Measurements from ENCODE around the gene SLIT3. TPM values are rescaled to one million over a fixed set of nuclear protein-coding genes. Genes with fewer than 3 reads are reported as not detected.

Gene SLIT3
- total RNA-seq, 3 donors from 2014 or later (not counting 1 experiment from before 2014, with no cell fraction given): 0.34 to 0.80 TPM; not detected in 1

GRCh38 chr5:168972731-168973130, 328.2 kb downstream of the SLIT3 start:
- no peak for TF ChIP-seq CTCF (IDR thresholded peaks at IDR 0.05)

GRCh38 chr5:168971100-168971499, 329.8 kb downstream of the SLIT3 start:
- H3K4me1 ChIP-seq (ENCODE audit: control insufficient read depth, insufficient read depth, low read length): no peaks in the 10 kb centered on the region
- H3K9me3 ChIP-seq (ENCODE audit: control insufficient read depth, insufficient read depth, low read length): no peaks in the 10 kb centered on the region
- H3K27me3 ChIP-seq (ENCODE audit: control insufficient read depth, insufficient read depth, low read length): peaks cover 3% of the 10 kb centered on the region
- H3K9me3 Mint-ChIP-seq: no peaks in the 10 kb centered on the region
- no peak overlapping the region for H3K4me3 ChIP-seq (ENCODE audit: low read length)
- H3K36me3 Mint-ChIP-seq: no peaks in the 10 kb centered on the region
- H3K27me3 Mint-ChIP-seq (ENCODE audit: low read depth in 2 of 2): peaks cover 28 to 50% of the 10 kb centered on the region in 2 donors
- ATAC-seq: no peak
- no peak overlapping the region for H3K27ac ChIP-seq (ENCODE audit: low read length)
- WGBS (ENCODE audit: insufficient coverage): 80% methylated on average over 4 of the region's 4 CpGs
- no peak overlapping the region for H3K27ac Mint-ChIP-seq
- no peaks in the 10 kb centered on the region for H3K36me3 ChIP-seq (ENCODE audit: control insufficient read depth, insufficient read depth, low read length)
- DNase-seq: no peak
- H3K4me3 Mint-ChIP-seq: no peak overlapping the region
- intact Hi-C loops (cut with micrococcal nuclease): no loop called here
- no peak for TF ChIP-seq CTCF (IDR thresholded peaks at IDR 0.05)
- no peaks in the 10 kb centered on the region for H3K4me1 Mint-ChIP-seq

More at GRCh38 chr5:168972731-168973130, 328.2 kb downstream of the SLIT3 start:
- no peaks in the 10 kb centered on the region for H3K4me1 ChIP-seq (ENCODE audit: control insufficient read depth, insufficient read depth, low read length)
- Mint-ChIP-seq H3K9me3 (no peaks in the 10 kb centered on the region), H3K4me3 (no peak overlapping the region), H3K4me1 (no peaks in the 10 kb centered on the region), H3K27me3 (ENCODE audit: low read depth in 2 of 2) (peaks cover 28 to 52% of the 10 kb centered on the region in 2 donors), H3K27ac (no peak overlapping the region), H3K36me3 (no peaks in the 10 kb centered on the region)
- H3K27ac ChIP-seq (ENCODE audit: low read length): no peak overlapping the region
- intact Hi-C loops (cut with micrococcal nuclease): no loop called here
- DNase-seq (no peak), ATAC-seq (no peak)
- peaks cover 3% of the 10 kb centered on the region for H3K27me3 ChIP-seq (ENCODE audit: control insufficient read depth, insufficient read depth, low read length)
- WGBS (ENCODE audit: insufficient coverage): 62% methylated on average over 2 of the region's 3 CpGs
- H3K4me3 ChIP-seq (ENCODE audit: low read length): no peak overlapping the region
- H3K9me3 ChIP-seq (ENCODE audit: control insufficient read depth, insufficient read depth, low read length): no peaks in the 10 kb centered on the region
- H3K36me3 ChIP-seq (ENCODE audit: control insufficient read depth, insufficient read depth, low read length): no peaks in the 10 kb centered on the region

- H3K27me3 ChIP-seq (ENCODE audit: control insufficient read depth, insufficient read depth, low read length): no peaks in the 10 kb centered on the region
- DNase-seq (no peak), ATAC-seq (no peak)
- H3K27ac Mint-ChIP-seq: no peak overlapping the region
- intact Hi-C loops (cut with micrococcal nuclease): no loop called here
- no peak overlapping the region for H3K4me3 Mint-ChIP-seq
- no peaks in the 10 kb centered on the region for H3K9me3 ChIP-seq (ENCODE audit: control insufficient read depth, insufficient read depth, low read length)
- no peak overlapping the region for H3K27ac ChIP-seq (ENCODE audit: low read length)
- H3K36me3 ChIP-seq (ENCODE audit: control insufficient read depth, insufficient read depth, low read length): no peaks in the 10 kb centered on the region
- H3K4me1 ChIP-seq (ENCODE audit: control insufficient read depth, insufficient read depth, low read length): no peaks in the 10 kb centered on the region
- no peaks in the 10 kb centered on the region for H3K4me1 Mint-ChIP-seq
- TF ChIP-seq CTCF (IDR thresholded peaks at IDR 0.05): no peak
- H3K4me3 ChIP-seq (ENCODE audit: low read length): no peak overlapping the region
- no peaks in the 10 kb centered on the region for H3K9me3 Mint-ChIP-seq
- no peaks in the 10 kb centered on the region for H3K36me3 Mint-ChIP-seq
- H3K27me3 Mint-ChIP-seq (ENCODE audit: low read depth in 2 of 2): peaks cover 22 to 36% of the 10 kb centered on the region in 2 donors
- WGBS (ENCODE audit: insufficient coverage): 83% methylated on average over 8 of the region's 8 CpGs
These were observed 331.5 kb downstream of the SLIT3 start for GRCh38 chr5:168969326-168969886.

Measured in natural killer cell (primary cell).